Stimulated activated CD4-positive, alpha-beta T cell treated with anti-CD3 and anti-CD28 coated beads, Interleukin-15, amount 100 ng/mL, for 24 hours (primary cell): ENCODE measurements around the gene ANKRD63.

Source experiments
- DNase-seq: peaks from one replicate; pipeline ENCODE4 v3.0.0-alpha.2; 2020

ANKRD63 gene

DNA sequence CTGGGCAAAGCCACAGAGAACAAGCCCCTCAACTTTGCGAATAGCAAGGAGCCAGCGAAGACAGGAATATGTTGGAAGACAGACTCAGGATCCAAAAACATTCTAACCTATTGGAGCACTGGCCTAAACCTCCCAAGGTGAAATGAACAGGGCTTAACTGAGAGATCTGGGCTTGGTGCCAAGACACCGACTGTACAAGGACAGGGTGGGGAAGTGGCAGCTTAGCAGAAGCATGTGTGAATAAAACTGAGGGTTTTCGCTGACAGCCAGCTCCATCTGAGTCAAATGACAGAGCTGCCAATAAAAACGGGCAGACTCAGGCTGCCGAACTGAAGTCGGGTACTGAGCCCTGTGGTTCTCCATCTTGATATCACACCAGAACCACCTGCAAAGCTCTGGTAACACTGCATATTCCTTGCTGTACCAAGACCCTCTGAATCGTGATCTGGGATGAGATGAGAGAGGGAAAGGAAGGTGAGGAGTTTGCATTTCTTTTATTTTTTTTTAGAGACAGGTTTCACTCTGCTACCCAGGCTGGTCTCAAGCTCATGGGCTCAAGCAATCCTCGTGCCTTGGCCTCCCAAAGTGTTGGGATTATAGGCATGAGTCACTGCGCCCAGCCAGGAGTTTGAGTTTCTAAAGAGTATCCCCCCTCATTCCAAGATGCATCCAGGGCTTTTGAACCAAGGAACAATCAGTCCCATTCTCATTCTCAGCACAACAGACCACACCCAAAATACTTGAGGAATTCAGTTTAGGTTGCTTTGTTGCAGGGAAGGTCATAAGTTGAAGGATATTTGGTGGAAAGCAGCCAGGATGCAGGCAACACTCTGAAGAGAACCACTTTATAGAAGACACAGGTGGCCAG, 30.9 kb upstream of the ANKRD63 start:
- peak; percentile 27 for DNase-seq

DNA sequence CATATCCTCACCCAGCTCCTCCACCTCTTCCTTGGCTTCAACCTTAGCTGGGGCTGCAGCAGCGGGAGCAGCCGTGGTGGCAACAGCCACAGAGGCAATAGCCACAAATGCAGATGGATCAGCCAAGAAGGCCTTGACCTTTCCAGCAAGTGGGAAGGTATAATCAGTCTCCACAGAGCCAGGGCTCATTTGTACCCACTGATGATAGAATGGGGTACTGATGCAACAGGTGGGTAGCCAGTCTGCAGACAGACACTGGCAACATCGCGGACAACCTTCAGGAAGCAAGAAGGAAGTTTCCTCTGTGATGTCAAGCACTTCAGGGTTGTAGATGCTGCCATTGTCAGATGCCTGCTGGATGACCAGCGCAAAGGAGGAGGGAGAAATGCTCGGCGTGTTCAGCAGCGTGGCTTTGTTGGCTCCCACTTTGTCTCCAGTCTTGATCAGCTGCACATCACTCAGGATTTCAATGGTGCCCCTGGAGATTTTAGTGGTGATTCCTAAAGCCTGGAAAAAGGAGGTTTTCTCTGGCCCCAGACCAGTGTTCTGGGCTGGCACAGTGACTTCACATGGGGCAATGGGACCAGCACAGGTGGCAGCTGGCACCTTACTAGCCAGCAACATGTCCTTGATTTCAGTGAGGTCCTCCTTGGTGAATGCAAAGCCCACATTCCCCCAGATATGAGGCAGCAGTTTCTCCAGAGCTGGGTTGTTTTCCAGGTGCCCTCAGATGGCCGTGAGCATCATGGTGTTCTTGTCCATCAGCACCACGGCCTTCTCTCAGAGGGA, 29.7 kb upstream of the ANKRD63 start:
- no peak for DNase-seq

DNA sequence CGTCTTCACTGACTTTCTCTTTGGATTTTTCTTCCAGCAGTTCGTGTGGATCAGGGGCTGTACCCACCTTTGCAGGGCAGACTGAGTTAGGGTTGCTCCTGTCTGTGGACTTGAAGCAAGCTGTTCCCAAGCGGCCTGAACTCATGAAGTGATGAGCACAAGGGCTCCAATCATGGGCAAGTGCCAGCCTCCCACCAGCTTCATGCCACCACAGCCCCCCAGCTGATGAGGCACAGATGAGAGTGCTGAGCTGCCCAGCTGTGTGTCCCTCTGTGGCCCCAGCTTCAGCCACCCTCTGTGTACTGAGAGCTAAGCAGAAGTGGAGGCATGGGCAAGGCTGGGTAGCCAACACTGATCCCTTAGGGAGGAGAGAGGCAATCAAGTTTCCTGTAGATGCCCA, 28.1 kb upstream of the ANKRD63 start:
- no peak for DNase-seq

DNA sequence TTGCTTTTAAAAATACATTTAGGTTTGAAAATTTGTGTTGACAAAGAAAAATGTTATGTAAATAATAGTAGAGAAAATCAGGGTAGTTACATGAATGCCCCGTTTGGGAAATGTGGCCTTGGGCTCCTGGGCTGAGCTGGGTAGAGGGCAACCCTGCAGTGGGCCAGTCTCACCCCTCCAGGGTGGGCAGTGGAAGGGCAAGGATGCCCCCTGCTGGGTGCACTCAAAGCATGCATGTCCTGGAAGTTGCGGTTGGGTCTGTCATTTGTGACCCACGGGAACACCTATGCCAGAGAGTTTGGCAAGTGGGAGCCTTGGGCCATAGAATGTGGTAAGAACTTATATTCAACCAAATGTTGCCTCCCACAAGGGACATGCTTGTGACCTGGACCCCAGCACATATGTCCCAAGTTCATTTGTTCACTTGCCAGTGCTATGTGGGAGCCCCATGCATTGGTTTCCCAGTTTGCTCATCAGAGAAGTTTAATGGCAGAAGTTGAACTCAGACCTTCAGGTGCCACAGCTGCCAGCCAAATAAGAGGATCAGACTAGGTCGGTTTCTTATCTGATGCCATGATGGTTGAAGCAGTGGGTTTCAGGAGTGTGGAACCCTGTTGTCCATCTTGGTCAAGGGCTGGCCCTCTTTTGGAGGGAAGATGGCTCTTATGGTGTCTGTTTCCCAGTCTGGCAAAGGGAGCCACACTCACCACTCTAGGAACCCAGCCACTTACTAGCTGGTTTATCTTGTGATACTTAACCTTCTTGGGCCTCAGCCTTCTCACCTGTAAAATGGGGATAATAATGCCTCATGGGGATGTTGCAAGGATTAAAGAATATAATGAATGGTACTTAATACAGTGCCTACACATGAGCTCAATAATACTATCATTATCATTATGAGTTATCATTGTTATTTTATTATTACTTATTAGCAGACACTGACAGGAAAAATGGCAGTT, 27.4 kb upstream of the ANKRD63 start:
- peak; percentile 76 for DNase-seq

DNA sequence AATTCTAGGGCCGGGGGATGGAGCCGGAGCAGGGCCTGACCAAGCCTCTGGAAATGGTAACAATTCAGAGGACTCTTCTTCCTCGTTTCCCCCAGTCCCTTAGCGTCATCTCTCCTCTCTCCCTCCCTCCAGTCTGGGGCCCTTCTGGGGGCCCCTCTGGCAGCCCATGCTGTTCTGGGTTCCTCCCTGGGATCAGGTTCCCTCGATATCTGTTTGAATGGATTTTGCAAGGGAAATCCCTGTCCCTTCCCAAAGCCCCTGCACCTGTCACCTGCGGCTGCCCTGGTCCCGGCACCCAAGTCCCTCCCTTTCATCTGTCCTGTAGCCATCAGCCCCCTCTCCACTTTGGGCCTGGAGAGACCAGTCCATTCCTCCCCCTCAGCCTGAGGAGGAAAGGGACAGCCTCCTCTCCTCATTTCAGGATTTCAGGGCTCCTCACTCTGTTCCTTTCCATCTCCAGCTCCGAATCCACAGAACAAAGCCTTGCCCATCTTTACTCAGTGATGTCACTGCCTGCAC, 26.5 kb upstream of the ANKRD63 start:
- DNase-seq, result no peak

DNA sequence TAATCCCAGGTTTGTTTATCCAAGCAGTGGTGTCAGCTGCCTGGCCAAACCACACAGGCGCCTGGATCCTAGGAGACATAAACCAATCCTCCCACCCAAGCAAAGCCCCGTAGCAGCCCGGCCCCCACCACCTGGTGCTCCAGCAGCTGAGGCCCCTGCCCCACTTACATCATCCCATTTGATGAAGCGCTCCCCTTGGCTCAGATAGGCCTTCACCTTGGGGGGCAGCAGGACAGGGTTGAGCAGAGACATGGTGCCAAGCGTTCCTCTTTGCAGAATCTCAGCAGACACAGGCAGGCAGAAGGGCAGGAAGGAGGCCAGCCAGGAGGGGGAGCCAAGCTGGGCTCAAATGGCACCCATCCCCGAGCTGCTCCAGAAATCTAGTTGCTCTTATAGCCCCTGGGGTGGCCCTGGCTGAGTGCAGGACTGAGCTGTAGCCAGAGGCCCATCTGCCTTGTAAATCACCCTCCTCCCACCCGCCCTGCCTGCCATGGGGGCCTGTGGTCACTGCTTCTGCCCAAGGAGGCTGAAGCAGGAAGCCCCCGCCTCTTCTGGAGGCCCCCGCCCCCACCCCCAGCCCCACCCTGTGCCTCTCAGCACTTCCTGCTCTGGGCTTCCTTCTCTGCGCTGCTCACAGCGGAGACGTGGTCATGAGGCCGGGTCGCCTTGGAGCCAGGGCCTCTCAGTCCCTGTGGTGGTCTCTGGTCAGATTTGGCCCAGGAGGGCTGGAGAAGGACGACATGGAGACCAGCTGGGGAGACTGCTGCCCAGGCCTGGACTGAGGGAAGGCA, 24.8 kb upstream of the ANKRD63 start, which contains the start of gene PLCB2:
Gene PLCB2, minus strand, starts transcription at position 515 of the 791 bp plus-strand sequence. Its CDS starts 263 bp downstream, at position 252.
- DNase-seq, result peak; percentile 76

DNA sequence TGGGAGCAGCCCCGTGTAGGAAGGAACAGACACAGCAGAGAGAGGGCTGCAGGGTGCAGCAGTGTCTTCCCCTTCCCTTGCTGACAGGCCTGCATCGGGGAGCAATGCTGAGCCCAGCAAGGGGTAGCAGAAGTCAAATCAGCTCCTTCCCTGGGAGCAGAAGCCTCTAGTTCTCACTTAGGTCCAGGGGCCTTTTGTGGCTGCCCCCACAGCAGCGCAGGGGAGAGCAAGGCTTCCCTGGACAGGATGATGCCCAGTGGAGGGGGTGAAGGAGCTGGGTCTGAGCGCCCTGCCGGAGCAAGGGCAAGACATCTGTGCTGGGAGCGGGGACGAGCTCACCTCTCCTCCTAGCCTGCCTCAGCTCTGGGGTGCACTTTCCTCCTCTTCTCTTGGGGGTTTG, 24.0 kb upstream of the ANKRD63 start:
- peak; percentile 23 for DNase-seq

DNA sequence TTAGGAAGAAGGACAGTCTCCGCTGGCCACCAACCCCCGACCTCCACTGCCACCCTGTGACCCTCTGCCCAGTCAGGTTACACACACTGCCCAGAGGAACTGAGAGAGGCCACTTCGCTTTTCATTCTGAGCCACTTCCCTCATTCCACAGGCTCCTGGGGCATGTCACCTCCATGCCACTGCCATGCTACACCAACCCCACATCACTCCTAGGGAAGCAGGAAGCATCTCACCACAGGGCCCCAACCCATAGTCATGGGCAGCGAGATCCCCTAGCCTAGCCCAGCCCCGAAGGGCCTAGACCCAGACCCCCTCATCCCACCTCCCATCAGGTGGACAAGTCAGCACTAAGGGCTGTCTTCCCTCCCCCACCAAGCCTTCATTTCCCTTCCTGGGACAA, 23.5 kb upstream of the ANKRD63 start:
- no peak for DNase-seq

DNA sequence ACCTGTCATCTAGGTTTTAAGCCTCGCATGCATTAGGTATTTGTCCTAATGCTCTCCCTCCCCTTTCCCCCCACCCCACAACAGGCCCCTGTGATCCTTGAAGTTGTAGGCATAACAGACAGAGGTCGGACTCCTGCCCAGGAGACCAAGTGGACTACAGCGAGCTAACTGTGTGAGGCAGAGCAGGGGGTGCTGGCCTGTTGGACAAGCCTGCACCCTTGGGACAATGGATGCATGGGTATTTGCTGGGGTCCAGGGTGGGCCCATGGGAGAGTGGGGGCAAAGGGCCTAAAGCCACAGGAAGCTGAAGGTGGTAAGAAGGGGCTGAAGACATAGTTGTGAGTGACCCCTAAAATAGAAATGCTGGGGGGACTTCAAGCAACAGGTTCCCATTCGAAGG, 22.4 kb upstream of the ANKRD63 start:
- no peak for DNase-seq

DNA sequence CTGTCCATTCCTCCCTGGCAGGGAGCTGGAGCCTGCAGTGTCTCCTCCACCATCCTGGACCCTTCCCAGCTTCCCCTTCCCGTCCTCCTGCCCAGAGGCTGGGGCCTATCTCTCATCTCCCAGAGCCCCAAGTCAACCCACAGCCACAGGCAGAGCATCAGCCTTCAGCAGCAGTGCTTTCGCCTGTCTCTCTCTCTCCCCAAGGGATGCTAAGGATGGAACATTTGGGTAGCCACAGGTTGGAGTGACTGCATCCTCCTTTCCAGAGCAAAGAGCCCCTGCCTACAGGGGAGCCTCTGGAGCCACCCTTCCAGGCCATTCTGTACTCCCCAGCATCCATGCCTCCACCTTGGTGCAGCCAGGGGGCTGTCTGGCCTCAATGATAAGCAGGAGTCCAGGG, 20.7 kb upstream of the ANKRD63 start:
- no peak for DNase-seq

DNA sequence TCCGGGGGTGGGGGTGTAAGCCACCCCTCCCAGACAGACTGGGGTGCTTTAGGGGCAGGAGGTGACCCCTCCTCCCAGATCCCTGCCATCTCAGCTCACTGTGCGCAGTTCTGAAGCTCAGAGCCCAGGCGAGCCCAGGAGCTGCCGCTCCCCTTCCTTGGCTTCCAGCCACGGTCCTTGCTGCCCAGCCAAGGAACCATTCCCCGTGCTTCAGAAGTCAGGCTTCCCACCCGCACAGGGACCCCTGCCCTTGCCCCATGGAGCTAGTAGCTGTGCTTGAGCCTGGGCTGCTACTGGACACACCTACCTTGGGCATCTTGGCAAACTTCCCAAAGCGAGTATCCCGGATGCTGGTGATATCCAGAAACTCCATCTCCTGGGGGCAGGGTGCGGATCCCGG, 20.1 kb upstream of the ANKRD63 start:
- DNase-seq, result no peak

DNA sequence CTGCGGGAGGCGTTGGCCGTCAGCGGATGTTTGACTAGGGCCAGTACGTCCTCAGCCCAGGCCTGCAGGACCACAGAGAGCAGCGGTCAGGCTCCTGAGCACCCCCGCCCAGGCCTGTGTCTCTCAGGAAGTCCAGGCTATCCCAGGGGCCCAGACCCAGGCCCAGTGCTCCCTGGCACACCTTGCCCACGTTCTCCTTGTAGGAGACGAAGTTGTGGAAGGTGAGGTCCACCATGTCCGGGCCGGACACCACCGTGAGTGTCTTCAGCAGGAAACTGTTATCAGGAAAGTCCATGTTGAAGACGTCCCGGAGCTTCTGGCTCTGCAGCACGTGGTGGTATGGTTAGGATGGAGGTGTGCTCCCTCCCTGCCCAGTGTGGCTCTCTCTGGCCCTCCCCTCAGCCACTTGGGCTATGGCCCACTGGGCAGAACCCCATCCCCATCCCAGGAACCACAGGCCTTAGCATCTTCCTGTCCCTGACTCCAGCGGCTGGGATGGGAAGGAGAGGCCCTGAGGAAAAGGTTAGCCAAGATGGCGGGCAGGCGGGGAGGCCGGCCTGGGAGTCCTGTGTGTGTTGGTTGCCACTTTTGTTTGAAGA, 19.5 kb upstream of the ANKRD63 start:
- no peak for DNase-seq

DNA sequence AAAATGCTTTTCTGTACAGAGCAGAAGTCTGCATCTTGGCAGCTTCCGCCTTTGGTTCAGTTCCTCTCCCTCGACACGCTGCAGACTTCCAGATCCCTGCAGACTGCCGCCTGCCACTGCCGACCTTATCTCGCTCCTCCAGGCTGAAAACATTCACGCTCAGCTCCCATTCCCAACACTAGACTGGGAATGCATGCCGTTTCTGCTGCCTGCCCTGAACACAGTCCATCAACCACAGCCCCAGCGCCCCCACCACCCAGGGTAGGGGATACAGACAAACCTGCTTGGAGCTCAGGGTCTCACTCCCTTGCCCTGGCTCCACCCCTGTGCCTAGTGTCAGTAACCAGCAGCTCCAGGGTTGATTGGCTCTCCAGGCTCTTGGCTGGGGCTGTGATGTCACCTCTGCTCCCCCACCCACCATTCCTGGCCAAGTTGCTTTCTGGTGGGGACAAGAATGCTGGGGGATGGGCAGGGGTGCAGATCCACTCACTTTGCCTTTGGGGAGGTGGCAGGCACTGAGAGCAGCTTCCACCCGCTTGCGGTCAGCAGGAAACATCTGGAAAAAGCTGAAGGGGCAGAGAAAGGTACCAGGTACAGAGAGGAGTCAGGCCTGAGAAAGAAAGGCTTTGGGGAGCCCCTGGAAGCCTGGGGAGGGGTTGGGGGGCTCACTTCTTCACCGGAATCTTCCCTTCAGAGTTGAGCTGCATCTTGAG, 18.8 kb upstream of the ANKRD63 start:
- DNase-seq, result no peak

DNA sequence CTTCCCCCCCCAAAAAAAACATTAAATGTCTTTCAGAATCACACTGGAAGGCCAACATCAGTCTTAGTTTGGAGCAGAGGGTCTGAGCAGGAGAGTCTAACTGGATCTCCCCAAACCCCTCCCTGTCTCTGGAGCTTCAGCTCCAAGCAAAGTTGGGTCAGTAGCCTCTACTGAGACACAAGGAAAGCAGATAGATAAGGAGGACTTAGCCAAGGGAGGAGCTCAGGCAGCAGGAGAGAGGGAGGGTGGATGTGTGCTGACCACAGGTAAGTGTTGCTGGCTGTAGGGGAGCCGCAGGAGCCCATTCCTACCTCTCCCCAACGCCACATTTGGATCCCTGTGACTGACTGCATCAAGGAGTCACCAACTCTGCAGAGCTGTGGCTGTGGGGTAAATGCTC, 17.9 kb upstream of the ANKRD63 start:
- DNase-seq, result no peak

DNA sequence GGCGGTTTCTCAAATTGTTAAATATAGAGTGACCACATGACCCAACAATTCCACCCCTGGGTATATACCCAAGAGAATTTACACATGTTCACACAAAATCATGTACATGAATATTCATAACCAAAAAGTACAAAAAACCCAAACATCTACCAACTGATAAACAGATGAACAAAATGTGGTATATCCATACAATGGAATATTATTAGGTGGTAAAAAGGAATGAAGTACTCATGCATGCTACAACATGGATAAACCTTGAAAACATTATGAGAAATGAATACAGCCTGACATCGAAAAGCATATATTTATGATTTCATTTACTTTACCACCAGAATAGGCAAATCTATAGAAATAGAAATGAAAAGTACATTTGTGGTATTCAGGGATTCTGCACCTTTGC, 17.5 kb upstream of the ANKRD63 start:
- DNase-seq, result no peak

DNA sequence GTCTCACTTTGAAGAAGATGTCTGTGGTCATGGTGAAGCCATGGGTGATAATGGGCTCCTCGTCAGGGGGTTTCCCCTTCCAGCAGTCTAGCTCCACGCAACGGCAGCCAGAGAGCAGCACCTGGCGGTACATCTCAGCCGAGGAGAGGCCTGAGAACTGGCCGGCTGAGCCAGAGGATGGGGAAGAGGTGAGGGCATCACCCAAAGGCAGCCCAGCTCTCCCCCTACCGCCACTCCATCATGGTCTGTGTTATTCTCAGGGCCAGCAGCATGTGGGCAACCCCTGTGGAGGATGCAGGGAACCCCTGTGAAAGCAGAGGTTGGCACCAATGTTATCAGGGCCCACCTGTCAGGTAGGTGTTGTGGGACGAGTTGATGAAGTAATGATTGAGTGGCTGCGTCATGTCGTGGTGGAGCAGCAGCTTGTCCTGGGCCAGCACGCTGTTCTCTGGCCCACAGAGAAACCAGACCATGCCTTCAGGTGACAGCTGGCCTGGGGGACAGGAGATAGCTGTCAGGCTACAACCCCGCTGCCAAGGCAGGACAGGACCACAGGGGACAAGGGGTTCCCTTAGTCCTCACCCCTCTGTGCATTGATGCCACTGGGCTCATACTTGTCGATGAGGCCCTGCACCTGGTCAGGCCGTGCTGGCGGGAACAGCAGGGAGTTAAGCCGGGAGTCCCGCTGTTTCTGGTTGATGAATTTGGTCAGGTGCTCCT, 15.5 kb upstream of the ANKRD63 start:
- DNase-seq, result no peak

DNA sequence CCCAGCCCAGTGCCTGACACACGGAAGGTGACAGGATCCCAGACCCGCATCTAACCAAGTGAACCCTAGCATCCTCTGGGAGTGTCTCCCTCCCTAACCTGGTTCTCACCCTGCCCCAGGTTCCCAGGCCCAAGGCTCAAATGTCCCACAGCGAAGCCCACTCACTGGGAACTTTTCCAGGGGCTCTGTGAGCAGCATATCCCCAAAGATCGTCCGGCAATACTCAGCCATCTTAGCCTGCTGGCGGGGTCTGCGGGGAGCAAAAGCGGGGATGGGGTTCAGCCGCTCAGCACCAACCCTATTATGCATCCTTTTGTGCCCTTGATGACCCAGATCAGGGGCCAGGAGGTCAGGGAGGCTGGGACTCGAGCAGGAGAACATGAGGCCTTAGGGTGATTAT, 14.5 kb upstream of the ANKRD63 start:
- DNase-seq, result no peak

DNA sequence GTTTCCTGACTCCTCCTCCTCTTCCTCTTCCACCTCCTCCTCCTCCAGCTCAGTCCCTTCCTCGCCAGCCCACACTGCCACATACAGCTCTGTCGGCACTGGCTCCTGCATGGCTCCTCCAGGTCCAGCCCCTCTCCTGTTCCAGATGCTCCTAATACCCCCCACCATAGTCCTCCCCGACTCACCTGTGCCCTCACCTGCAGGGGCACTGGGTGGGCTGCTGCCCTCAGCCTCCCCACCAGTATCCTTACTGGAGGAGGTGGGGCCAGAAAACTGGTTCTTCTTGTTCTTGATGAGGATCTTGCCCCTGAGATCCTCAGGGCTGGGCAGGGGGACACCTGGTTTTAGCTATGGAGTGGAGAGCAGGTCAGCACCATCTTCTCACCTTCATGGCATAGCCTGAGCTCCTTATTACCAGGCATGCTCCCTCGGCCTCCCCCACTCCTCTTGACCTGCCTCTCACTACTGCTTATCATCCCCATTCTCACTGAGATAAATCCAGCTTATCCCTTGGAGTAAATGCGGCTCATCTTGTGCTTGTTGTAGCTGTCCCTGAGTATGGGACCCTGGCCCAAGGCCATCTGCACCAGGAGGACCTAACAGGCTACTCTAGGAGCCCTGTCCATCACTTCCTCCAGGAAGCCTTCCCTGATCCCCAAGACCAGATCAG, 13.8 kb upstream of the ANKRD63 start:
- no peak for DNase-seq

DNA sequence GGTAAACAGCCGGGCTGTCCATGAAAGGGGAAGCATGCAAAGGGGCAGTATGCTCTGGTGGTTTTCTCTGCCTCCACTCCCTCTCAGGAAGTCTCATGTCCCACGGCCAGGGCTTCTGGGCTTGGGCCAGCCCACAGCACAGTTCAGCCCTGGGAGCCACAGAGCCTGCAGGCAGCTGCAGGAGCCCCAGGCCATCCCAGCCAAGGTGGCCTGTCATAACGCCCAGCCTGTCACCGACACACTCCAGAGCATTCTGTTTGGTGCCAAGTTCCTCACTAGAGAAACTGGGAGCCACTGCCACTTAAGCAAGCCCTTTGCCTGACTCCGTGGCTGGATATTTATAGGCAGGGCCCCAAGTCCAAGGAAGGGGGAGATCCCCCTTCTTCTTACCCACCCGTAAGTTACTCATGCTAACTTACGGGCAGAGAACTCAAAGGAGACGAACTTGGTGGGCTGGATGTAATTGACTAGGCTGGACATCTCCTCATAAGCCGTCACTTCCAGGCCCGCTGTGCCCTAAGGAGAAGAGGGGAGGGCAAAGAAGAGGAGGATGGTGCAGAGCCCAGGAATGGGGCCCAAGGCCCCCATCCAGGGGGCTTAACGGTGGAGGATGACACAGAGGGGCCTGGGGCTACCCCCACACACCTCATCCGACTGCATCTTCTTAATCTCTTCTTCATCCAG, 13.2 kb upstream of the ANKRD63 start:
- DNase-seq, result no peak
